GM12864 (cell line): ENCODE data around the gene EPB42.

ENCODE experiments used
- DNase-seq: peaks from one replicate; pipeline ENCODE4 v3.0.0-alpha.2; 2011; ENCODE audit warnings: low read depth
- H3K4me3 ChIP-seq: 2 replicates; pipeline ENCODE4 v1.5.1; 2011; ENCODE audit warnings: mild to moderate bottlenecking, low read depth, low read length, control low read depth
- CTCF ChIP-seq: IDR thresholded peaks from 2 replicates; pipeline ENCODE4 v1.5.1; 2011; ENCODE audit warnings: low read depth, mild to moderate bottlenecking, moderate library complexity, low read length, control low read depth, inconsistent platforms; ENCODE audit errors: missing control alignments

Gene EPB42

DNA sequence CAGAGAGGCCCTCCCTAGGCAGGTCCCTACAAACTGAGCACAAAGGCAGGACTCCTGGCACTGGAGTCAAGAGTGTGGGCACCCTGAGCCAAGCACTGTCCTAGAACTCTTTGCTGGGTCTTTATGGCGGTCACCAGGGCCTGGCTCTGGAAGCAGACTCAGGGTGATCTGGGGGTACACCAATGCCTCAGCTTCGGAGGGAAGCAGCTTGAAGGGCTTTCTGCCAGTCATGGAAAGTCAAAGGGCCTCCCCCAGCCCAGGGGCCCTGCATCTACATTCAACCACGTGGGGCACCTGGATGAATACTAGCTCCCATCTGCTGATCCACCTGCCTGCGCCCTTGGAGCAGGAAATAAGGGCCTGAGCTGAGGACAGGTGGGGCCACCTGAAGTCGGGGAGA, 7.4 kb downstream of the EPB42 start:
- no peak for TF ChIP-seq CTCF
- DNase-seq, result no peak
- H3K4me3 ChIP-seq, result no peak overlapping the region

GRCh38 chr15:43212951-43213350, 7.9 kb downstream of the EPB42 start:
- H3K4me3 ChIP-seq, result no peak overlapping the region
- DNase-seq, result no peak
- TF ChIP-seq CTCF, result no peak

- TF ChIP-seq CTCF, result no peak
- DNase-seq, result no peak
- no peak overlapping the region for H3K4me3 ChIP-seq
These were observed 8.5 kb downstream of the EPB42 start for GRCh38 chr15:43212299-43212698.

DNA sequence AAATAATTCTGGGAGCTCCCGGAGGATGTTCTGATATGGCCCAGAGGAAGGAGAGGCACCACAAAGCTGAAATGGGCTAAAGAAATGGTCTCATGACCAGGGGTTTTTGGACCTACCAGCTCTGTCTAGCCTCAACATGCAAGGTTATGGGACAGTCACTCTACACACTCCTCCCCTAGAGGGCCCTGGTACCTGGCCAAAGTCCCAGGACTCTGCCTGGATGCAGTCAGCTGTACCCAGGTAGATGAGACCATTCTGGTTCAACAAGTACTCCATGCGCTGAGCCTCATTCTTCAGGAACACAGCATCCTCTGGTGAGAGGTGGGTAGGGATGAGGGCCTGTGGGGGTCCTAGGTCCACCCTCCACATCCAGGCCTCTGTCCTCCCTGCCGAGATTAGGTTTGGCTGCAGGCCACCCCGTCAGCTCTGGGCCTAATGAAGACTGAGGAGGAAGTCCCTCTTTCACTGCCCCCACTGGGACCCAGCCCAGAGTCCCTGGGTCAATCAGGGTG, 9.5 kb downstream of the EPB42 start:
- H3K4me3 ChIP-seq, result no peak overlapping the region
- no peak for DNase-seq

GRCh38 chr15:43210807-43211206, 10.0 kb downstream of the EPB42 start:
- no peak for DNase-seq
- TF ChIP-seq CTCF, result no peak

More for the DNA sequence above, 9.5 kb downstream of the EPB42 start:
- TF ChIP-seq CTCF, result no peak

GRCh38 chr15:43210172-43210745, 10.6 kb downstream of the EPB42 start:
- no peak for DNase-seq
- no peak for TF ChIP-seq CTCF
- no peak overlapping the region for H3K4me3 ChIP-seq

More at GRCh38 chr15:43210807-43211206, 10.0 kb downstream of the EPB42 start:
- H3K4me3 ChIP-seq, result no peak overlapping the region
